Gastrocnemius medialis (tissue), 4 donors: ENCODE data around the gene HTATSF1. TPM values are rescaled to one million over a fixed set of nuclear protein-coding genes. Genes with fewer than 3 reads are reported as not detected.

Source experiments
- ATAC-seq, 2 donors: fragments of 150-250 bp; one replicate each; pipeline ENCODE4 v1.9.1; 2016
- DNase-seq, 2 donors: peaks; one replicate each; pipeline ENCODE4 v3.0.0-alpha.2; 2019
- H3K27ac ChIP-seq, 4 donors: fragments of 200-600 bp; sonication (generic); 1 replicate in 1 of 4; 2 replicates in 3 of 4; pipeline ENCODE4 v1.5.1; 2016 to 2018; ENCODE audit warnings: mild to moderate bottlenecking in 2 of 4, moderate library complexity in 1 of 4
- H3K27me3 ChIP-seq, 3 donors: fragments of 200-600 bp; sonication (generic) in 2 of 3; 1 replicate in 1 of 3; 2 replicates in 2 of 3; pipeline versions ENCODE4 v1.5.1 to v1.6.0; 2016 to 2019; ENCODE audit warnings: mild to moderate bottlenecking in 1 of 3, moderate library complexity in 1 of 3
- H3K36me3 ChIP-seq, 2 donors: fragments of 200-600 bp; sonication (generic) in 1 of 2; one replicate each; pipeline ENCODE4 v1.5.1; 2017 to 2018
- H3K4me1 ChIP-seq, 2 donors: fragments of 200-600 bp; sonication (generic) in 1 of 2; one replicate each; pipeline ENCODE4 v1.5.1; 2016 to 2017; ENCODE audit warnings: mild to moderate bottlenecking in 2 of 2
- H3K4me3 ChIP-seq, 4 donors: fragments of 200-600 bp; sonication (generic) in 3 of 4; 1 replicate in 1 of 4; 2 replicates in 3 of 4; pipeline ENCODE4 v1.5.1; 2016 to 2019; ENCODE audit warnings: mild to moderate bottlenecking in 2 of 4
- H3K9me3 ChIP-seq, 3 donors: fragments of 200-600 bp; sonication (generic) in 2 of 3; 1 replicate in 1 of 3; 2 replicates in 2 of 3; pipeline ENCODE4 v1.5.1; 2016 to 2019
- POLR2A ChIP-seq, 2 donors: fragments of 450-650 bp; IDR thresholded peaks; one replicate each; pipeline ENCODE4 v1.6.1; 2017; ENCODE audit warnings: antibody characterized with exemption in 2 of 2, mild to moderate bottlenecking in 2 of 2, moderate library complexity in 2 of 2
- in situ Hi-C, 4 donors: fragments of 200-750 bp; cut with MboI; loops; one replicate each; pipeline versions ENCODE4 v1.15.0 to v1.8.0; 2017; ENCODE audit warnings: low sequenced_read_pairs in 4 of 4
- intact Hi-C: fragments of 100-400 bp; cut with DNase I; formaldehyde crosslinking; loops from one replicate; pipeline ENCODE4 v1.15.1; 2023; ENCODE audit warnings: low total_unique reads
- total RNA-seq, 4 donors: library from RNA; depleted of rRNA; stranded (reverse); fragments of >200 nt; gene quantifications; one replicate each; pipeline versions ENCODE4 v1.1.0 to v1.2.3, GENCODE V29; 2016
- TF ChIP-seq, protein P1 (sequence below), 5 experiments: fragments of 450-650 bp in 3 of 5; fragments of 200-600 bp in 2 of 5; sonication (generic) in 2 of 5; IDR thresholded peaks in 4 of 5; conservative IDR thresholded peaks in 1 of 5; 1 replicate in 4 of 5; 2 replicates in 1 of 5; pipeline ENCODE4 v1.5.1; 2016 to 2019; ENCODE audit warnings: antibody characterized with exemption in 5 of 5, mild to moderate bottlenecking in 3 of 5, moderate library complexity in 3 of 5

The HTATSF1 gene
- total RNA-seq, 4 donors from 2014 or later, result 97.5 to 157 (median 114) TPM

GRCh38 chrX:136453114-136453513 is 44.3 kb upstream of the HTATSF1 start:
- DNase-seq (no peak), ATAC-seq (no peak)
- intact Hi-C loops (no loop called here), in situ Hi-C loops (no loop called here)
- Histone ChIP-seq H3K4me3 (no peak overlapping the region), H3K27ac (no peak overlapping the region), H3K9me3 (no peaks in the 10 kb centered on the region), H3K4me1 (no peaks in the 10 kb centered on the region), H3K27me3 (no peaks in the 10 kb centered on the region), H3K36me3 (no peaks in the 10 kb centered on the region)
- TF ChIP-seq POLR2A (IDR thresholded peaks at IDR 0.05), result no peak
- TF ChIP-seq, protein P1, sequence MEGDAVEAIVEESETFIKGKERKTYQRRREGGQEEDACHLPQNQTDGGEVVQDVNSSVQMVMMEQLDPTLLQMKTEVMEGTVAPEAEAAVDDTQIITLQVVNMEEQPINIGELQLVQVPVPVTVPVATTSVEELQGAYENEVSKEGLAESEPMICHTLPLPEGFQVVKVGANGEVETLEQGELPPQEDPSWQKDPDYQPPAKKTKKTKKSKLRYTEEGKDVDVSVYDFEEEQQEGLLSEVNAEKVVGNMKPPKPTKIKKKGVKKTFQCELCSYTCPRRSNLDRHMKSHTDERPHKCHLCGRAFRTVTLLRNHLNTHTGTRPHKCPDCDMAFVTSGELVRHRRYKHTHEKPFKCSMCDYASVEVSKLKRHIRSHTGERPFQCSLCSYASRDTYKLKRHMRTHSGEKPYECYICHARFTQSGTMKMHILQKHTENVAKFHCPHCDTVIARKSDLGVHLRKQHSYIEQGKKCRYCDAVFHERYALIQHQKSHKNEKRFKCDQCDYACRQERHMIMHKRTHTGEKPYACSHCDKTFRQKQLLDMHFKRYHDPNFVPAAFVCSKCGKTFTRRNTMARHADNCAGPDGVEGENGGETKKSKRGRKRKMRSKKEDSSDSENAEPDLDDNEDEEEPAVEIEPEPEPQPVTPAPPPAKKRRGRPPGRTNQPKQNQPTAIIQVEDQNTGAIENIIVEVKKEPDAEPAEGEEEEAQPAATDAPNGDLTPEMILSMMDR (IDR thresholded peaks at IDR 0.05 in 4 of 5, conservative IDR thresholded peaks at IDR 0.05 in 1 of 5), result no peak

GRCh38 chrX:136453771-136454170 is 43.6 kb upstream of the HTATSF1 start:
- Histone ChIP-seq H3K4me3 (no peak overlapping the region), H3K4me1 (no peaks in the 10 kb centered on the region)

GRCh38 chrX:136456133-136456532 is 41.3 kb upstream of the HTATSF1 start:
- H3K36me3 ChIP-seq, result no peaks in the 10 kb centered on the region
- H3K4me1 ChIP-seq, result no peaks in the 10 kb centered on the region
- H3K9me3 ChIP-seq, result no peaks in the 10 kb centered on the region
- TF ChIP-seq POLR2A (IDR thresholded peaks at IDR 0.05), result no peak
- TF ChIP-seq, protein P1 (IDR thresholded peaks at IDR 0.05 in 4 of 5, conservative IDR thresholded peaks at IDR 0.05 in 1 of 5), result no peak
- in situ Hi-C loops (no loop called here), intact Hi-C loops (no loop called here)
- H3K27me3 ChIP-seq, result no peaks in the 10 kb centered on the region
- no peak overlapping the region for H3K27ac ChIP-seq
- DNase-seq, result no peak
- ATAC-seq, result no peak
- no peak overlapping the region for H3K4me3 ChIP-seq

More at GRCh38 chrX:136453771-136454170, 43.6 kb upstream of the HTATSF1 start:
- intact Hi-C loops (no loop called here), in situ Hi-C loops (no loop called here)
- no peak for DNase-seq
- Histone ChIP-seq H3K36me3 (no peaks in the 10 kb centered on the region), H3K27ac (no peak overlapping the region), H3K9me3 (no peaks in the 10 kb centered on the region), H3K27me3 (no peaks in the 10 kb centered on the region)
- TF ChIP-seq, protein P1 (IDR thresholded peaks at IDR 0.05 in 4 of 5, conservative IDR thresholded peaks at IDR 0.05 in 1 of 5), result no peak
- no peak for TF ChIP-seq POLR2A (IDR thresholded peaks at IDR 0.05)
- ATAC-seq, result no peak

GRCh38 chrX:136457303-136457917 is 40.0 kb upstream of the HTATSF1 start:
- in situ Hi-C loops (no loop called here), intact Hi-C loops (no loop called here)
- H3K27me3 ChIP-seq, result no peaks in the 10 kb centered on the region
- TF ChIP-seq POLR2A (IDR thresholded peaks at IDR 0.05), result no peak
- TF ChIP-seq, protein P1 (IDR thresholded peaks at IDR 0.05 in 4 of 5, conservative IDR thresholded peaks at IDR 0.05 in 1 of 5), result no peak
- no peak for DNase-seq
- no peaks in the 10 kb centered on the region for H3K4me1 ChIP-seq
- no peak overlapping the region for H3K4me3 ChIP-seq
- no peaks in the 10 kb centered on the region for H3K36me3 ChIP-seq
- no peaks in the 10 kb centered on the region for H3K9me3 ChIP-seq
- no peak overlapping the region for H3K27ac ChIP-seq
- ATAC-seq, result peak in 1 of 2 donors; percentile 23

GRCh38 chrX:136464589-136464988 is 32.8 kb upstream of the HTATSF1 start:
- no peak overlapping the region for H3K4me3 ChIP-seq
- H3K36me3 ChIP-seq, result no peaks in the 10 kb centered on the region
- no peak for ATAC-seq
- no peak overlapping the region for H3K27ac ChIP-seq
- no peak for TF ChIP-seq POLR2A (IDR thresholded peaks at IDR 0.05)
- TF ChIP-seq, protein P1 (IDR thresholded peaks at IDR 0.05 in 4 of 5, conservative IDR thresholded peaks at IDR 0.05 in 1 of 5), result no peak
- no peaks in the 10 kb centered on the region for H3K27me3 ChIP-seq
- intact Hi-C loops (no loop called here), in situ Hi-C loops (no loop called here)
- no peak for DNase-seq
- H3K9me3 ChIP-seq, result no peaks in the 10 kb centered on the region
- H3K4me1 ChIP-seq, result no peaks in the 10 kb centered on the region
